ENCODE data around the gene DUOX2. TPM values are rescaled to one million over a fixed set of nuclear protein-coding genes. Genes with fewer than 3 reads are reported as not detected.

The DUOX2 gene
- total RNA-seq, 2 donors from 2014 or later, result 0.11 to 0.13 TPM

GRCh38 chr15:45102226-45102625, 11.7 kb downstream of the DUOX2 start:
- DNase-seq, result no peak
- H3K27me3 Mint-ChIP-seq (ENCODE audit: insufficient read depth), result peaks cover 47% of the 10 kb centered on the region
- no peaks in the 10 kb centered on the region for H3K9me3 ChIP-seq (ENCODE audit: control insufficient read depth, low read length)
- H3K27ac Mint-ChIP-seq, result no peak overlapping the region
- H3K9me3 Mint-ChIP-seq, result no peaks in the 10 kb centered on the region
- H3K36me3 ChIP-seq (ENCODE audit: control insufficient read depth, insufficient read depth, low read length), result no peaks in the 10 kb centered on the region
- peaks cover 7% of the 10 kb centered on the region for H3K4me1 Mint-ChIP-seq
- H3K4me3 Mint-ChIP-seq, result no peak overlapping the region
- no peak overlapping the region for H3K4me3 ChIP-seq (ENCODE audit: low read length)
- no peak overlapping the region for H3K9ac ChIP-seq (ENCODE audit: extremely low read depth, low read length, poor library complexity, severe bottlenecking)
- H3K27ac ChIP-seq (ENCODE audit: low read depth, low read length), result no peak overlapping the region
- H3K4me1 ChIP-seq (ENCODE audit: control insufficient read depth, insufficient read depth, low read length), result no peaks in the 10 kb centered on the region
- H3K27me3 ChIP-seq (ENCODE audit: control insufficient read depth, insufficient read depth, low read length, poor library complexity, severe bottlenecking), result peaks cover 57% of the 10 kb centered on the region
- no peaks in the 10 kb centered on the region for H3K36me3 Mint-ChIP-seq (ENCODE audit: low read depth)
- TF ChIP-seq CTCF (conservative IDR thresholded peaks at IDR 0.05), result no peak
- 95 to 100% methylated on average over 4 to 6 of the region's 6 CpGs for WGBS, 2 experiments (ENCODE audit: insufficient coverage in 1 of 2, insufficient read length in 1 of 2)

GRCh38 chr15:45101749-45102148, 12.2 kb downstream of the DUOX2 start:
- H3K4me1 ChIP-seq (ENCODE audit: control insufficient read depth, insufficient read depth, low read length), result no peaks in the 10 kb centered on the region
- TF ChIP-seq CTCF (conservative IDR thresholded peaks at IDR 0.05), result no peak
- DNase-seq, result no peak
- H3K27ac Mint-ChIP-seq, result no peak overlapping the region
- H3K27ac ChIP-seq (ENCODE audit: low read depth, low read length), result no peak overlapping the region
- no peaks in the 10 kb centered on the region for H3K9me3 ChIP-seq (ENCODE audit: control insufficient read depth, low read length)
- H3K4me3 ChIP-seq (ENCODE audit: low read length), result no peak overlapping the region
- H3K9ac ChIP-seq (ENCODE audit: extremely low read depth, low read length, poor library complexity, severe bottlenecking), result no peak overlapping the region
- H3K36me3 Mint-ChIP-seq (ENCODE audit: low read depth), result no peaks in the 10 kb centered on the region
- no peak overlapping the region for H3K4me3 Mint-ChIP-seq
- H3K36me3 ChIP-seq (ENCODE audit: control insufficient read depth, insufficient read depth, low read length), result no peaks in the 10 kb centered on the region
- 89 to 93% methylated on average over 9 to 12 of the region's 12 CpGs for WGBS, 2 experiments (ENCODE audit: insufficient coverage in 1 of 2, insufficient read length in 1 of 2)
- H3K9me3 Mint-ChIP-seq, result no peaks in the 10 kb centered on the region
- peaks cover 44% of the 10 kb centered on the region for H3K27me3 Mint-ChIP-seq (ENCODE audit: insufficient read depth)
- peaks cover 55% of the 10 kb centered on the region for H3K27me3 ChIP-seq (ENCODE audit: control insufficient read depth, insufficient read depth, low read length, poor library complexity, severe bottlenecking)
- H3K4me1 Mint-ChIP-seq, result peaks cover 7% of the 10 kb centered on the region

- Histone ChIP-seq H3K27me3 (ENCODE audit: control insufficient read depth, insufficient read depth, low read length, poor library complexity, severe bottlenecking) (peaks cover 49% of the 10 kb centered on the region), H3K9ac (ENCODE audit: extremely low read depth, low read length, poor library complexity, severe bottlenecking) (no peak overlapping the region), H3K27ac (ENCODE audit: low read depth, low read length) (no peak overlapping the region), H3K4me1 (ENCODE audit: control insufficient read depth, insufficient read depth, low read length) (no peaks in the 10 kb centered on the region), H3K9me3 (ENCODE audit: control insufficient read depth, low read length) (no peaks in the 10 kb centered on the region), H3K36me3 (ENCODE audit: control insufficient read depth, insufficient read depth, low read length) (no peaks in the 10 kb centered on the region), H3K4me3 (ENCODE audit: low read length) (no peak overlapping the region)
- Mint-ChIP-seq H3K4me3 (no peak overlapping the region), H3K9me3 (no peaks in the 10 kb centered on the region), H3K36me3 (ENCODE audit: low read depth) (no peaks in the 10 kb centered on the region), H3K4me1 (peaks cover 7% of the 10 kb centered on the region), H3K27me3 (ENCODE audit: insufficient read depth) (peaks cover 41% of the 10 kb centered on the region), H3K27ac (no peak overlapping the region)
- WGBS, 2 experiments (ENCODE audit: insufficient coverage in 1 of 2, insufficient read length in 1 of 2), result 42 to 76% methylated on average over 3 to 7 of the region's 7 CpGs
- no peak for TF ChIP-seq CTCF (conservative IDR thresholded peaks at IDR 0.05)
- DNase-seq, result no peak
These were observed 12.9 kb downstream of the DUOX2 start for GRCh38 chr15:45100884-45101625.
